HEK293T (cell line): ENCODE data around the gene PSMA7.

Experiments
- FOXM1 ChIP-seq: fragments of 450-650 bp; IDR thresholded peaks from 2 replicates; pipeline ENCODE4 v1.6.1; 2017; ENCODE audit warnings: mild to moderate bottlenecking, borderline replicate concordance
- PKNOX1 ChIP-seq: fragments of 450-650 bp; IDR thresholded peaks from 2 replicates; pipeline ENCODE4 v1.6.1; 2016
- SP1 ChIP-seq: fragments of 450-650 bp; IDR thresholded peaks from 2 replicates; pipeline ENCODE4 v1.6.1; 2017
- TARDBP ChIP-seq: fragments of 450-650 bp; IDR thresholded peaks from 2 replicates; pipeline ENCODE4 v1.6.1; 2016

GRCh38 chr20:62186096-62186426 lies 42.9 kb upstream of the PSMA7 start:
- TF ChIP-seq PKNOX1 = no peak
- TF ChIP-seq SP1 = no peak
- TF ChIP-seq TARDBP = no peak
- no peak for TF ChIP-seq FOXM1
